Neural cell (in vitro differentiated cells): Measurements from ENCODE around the gene HIVEP3.

Source experiments
- CTCF ChIP-seq: fragments of 450-650 bp; IDR thresholded peaks from 2 replicates; pipeline ENCODE4 v1.5.1; 2014; ENCODE audit warnings: antibody characterized with exemption, mild to moderate bottlenecking, moderate library complexity; ENCODE audit not compliant: poor library complexity, severe bottlenecking
- EP300 ChIP-seq: fragments of 450-650 bp; conservative IDR thresholded peaks from 2 replicates; pipeline ENCODE4 v1.6.1; 2014; ENCODE audit warnings: antibody characterized with exemption, mild to moderate bottlenecking, moderate library complexity; ENCODE audit not compliant: poor library complexity, severe bottlenecking
- EZH2 ChIP-seq: fragments of 200-600, 300-800 bp; shearing (Covaris generic), sonication (generic); IDR thresholded peaks from 2 replicates; pipeline ENCODE4 v1.6.1; 2014; ENCODE audit warnings: antibody characterized with exemption, low read length, borderline replicate concordance, mild to moderate bottlenecking; ENCODE audit not compliant: insufficient read depth, poor library complexity, severe bottlenecking
- POLR2AphosphoS5 ChIP-seq: IDR thresholded peaks from 2 replicates; pipeline ENCODE4 v1.6.1; 2012
- RAD21 ChIP-seq: fragments of 450-650 bp; conservative IDR thresholded peaks from 2 replicates; pipeline ENCODE4 v1.6.1; 2014; ENCODE audit warnings: antibody characterized with exemption, mild to moderate bottlenecking, moderate library complexity
- TAF1 ChIP-seq: IDR thresholded peaks from 2 replicates; pipeline ENCODE4 v1.6.1; 2012; ENCODE audit warnings: low read depth

GRCh38 chr1:41724926-41725325, 193.8 kb downstream of the HIVEP3 start:
- no peak for TF ChIP-seq CTCF
- no peak for TF ChIP-seq EZH2
- TF ChIP-seq EP300: no peak
- TF ChIP-seq POLR2AphosphoS5: no peak
- no peak for TF ChIP-seq RAD21
- TF ChIP-seq TAF1: no peak
